HCT116 (cell line): Measurements from ENCODE around the gene SLC24A3. TPM values are rescaled to one million over a fixed set of nuclear protein-coding genes. Genes with fewer than 3 reads are reported as not detected.

Experiments used
- ATAC-seq: fragments of 200-7000 bp; cut with Tn5 transposase; 2 replicates; pipeline ENCODE4 v1.9.1; 2020; ENCODE audit warnings: mild to moderate bottlenecking, moderate library complexity
- BruUV-seq: library from RNA; stranded (reverse); fragments of 400-500 nt; replicated peaks from 2 replicates; lab custom pipeline; 2021; lab: Mats Ljungman, UMichigan
- CTCF ChIA-PET: fragments of 300-600 bp; sonication (Branson Sonifier 250); formaldehyde crosslinking; loops from one replicate; lab custom pipeline; 2021; ENCODE audit warnings: antibody characterized with exemption; lab: Charles Lee
- POLR2A ChIA-PET: fragments of 300-600, 350-600 bp; sonication (Branson Sonifier 250); formaldehyde crosslinking; loops from one replicate; lab custom pipeline; 2021; ENCODE audit warnings: antibody characterized with exemption; lab: Charles Lee
- RAD21 ChIA-PET, 2 experiments: fragments of 300-600 bp; sonication (Branson Sonifier 250); formaldehyde crosslinking; loops; one replicate each; lab custom pipeline; 2023; ENCODE audit warnings: low total read pairs in 2 of 2; ENCODE audit not compliant: uncharacterized antibody in 2 of 2, unreplicated experiment in 2 of 2, low non-redundant PET in 1 of 2; lab: Charles Lee
- DNase-seq: peaks from one replicate; pipeline ENCODE4 v3.0.0-alpha.2; 2010; ENCODE audit warnings: low read depth, low spot score
- H2AFZ ChIP-seq: fragments of 200-600 bp; shearing (Covaris generic), sonication (generic); 2 replicates; pipeline ENCODE4 v1.6.1; 2017; ENCODE audit warnings: low read depth, mixed run types, mixed read lengths, antibody characterized with exemption, low read length; ENCODE audit not compliant: poor library complexity, severe bottlenecking
- H3K27ac ChIP-seq: 2 replicates; pipeline ENCODE4 v1.5.1; 2012; ENCODE audit warnings: low read depth, low read length
- H3K27me3 ChIP-seq: fragments of 200-600 bp; sonication (generic); 2 replicates; pipeline ENCODE4 v1.6.1; 2016; ENCODE audit warnings: mixed run types, low read length, mixed read lengths; ENCODE audit not compliant: insufficient read depth
- H3K36me3 ChIP-seq, 2 experiments: fragments of 200-500 bp in 1 of 2; fragments of 200-600 bp in 1 of 2; sonication (Bioruptor generic) in 1 of 2; sonication (generic) in 1 of 2; 2 replicates each; pipeline versions ENCODE4 v1.5.1 to v1.6.1; 2014 to 2016; ENCODE audit warnings: low read length in 2 of 2, inconsistent platforms in 1 of 2, mixed read lengths in 1 of 2, mixed run types in 1 of 2; ENCODE audit not compliant: insufficient read depth in 2 of 2, control insufficient read depth in 1 of 2
- H3K4me1 ChIP-seq, 2 experiments: fragments of 200-600 bp in 1 of 2; sonication (generic) in 1 of 2; 2 replicates each; pipeline versions ENCODE4 v1.5.1 to v1.6.1; 2012 to 2017; ENCODE audit warnings: low read length in 2 of 2, inconsistent platforms in 1 of 2, mild to moderate bottlenecking in 1 of 2, mixed read lengths in 1 of 2, mixed run types in 1 of 2, moderate library complexity in 1 of 2; ENCODE audit not compliant: insufficient read depth in 2 of 2, control insufficient read depth in 1 of 2
- H3K4me2 ChIP-seq: fragments of 200-600 bp; sonication (generic); 2 replicates; pipeline ENCODE4 v1.6.1; 2017; ENCODE audit warnings: mixed run types, low read length, mixed read lengths
- H3K4me3 ChIP-seq, 2 experiments: fragments of 200-600 bp in 1 of 2; sonication (generic) in 1 of 2; replicated peaks in 1 of 2; 2 replicates each; pipeline ENCODE4 v1.5.1; 2011 to 2016; ENCODE audit warnings: low read length in 2 of 2, control low read depth in 1 of 2, low read depth in 1 of 2, mild to moderate bottlenecking in 1 of 2, mixed read lengths in 1 of 2, mixed run types in 1 of 2
- H3K79me2 ChIP-seq: fragments of 200-600 bp; sonication (generic); 2 replicates; pipeline ENCODE4 v1.6.1; 2017; ENCODE audit warnings: mild to moderate bottlenecking, mixed run types, low read length, moderate library complexity, mixed read lengths; ENCODE audit not compliant: insufficient read depth
- H3K9ac ChIP-seq: fragments of 200-600 bp; sonication (generic); 2 replicates; pipeline ENCODE4 v1.6.1; 2016; ENCODE audit warnings: low read length, mixed read lengths
- H3K9me2 ChIP-seq: fragments of 200-600 bp; sonication (generic), shearing (Covaris generic); 2 replicates; pipeline ENCODE4 v1.6.1; 2017; ENCODE audit warnings: mixed run types, mild to moderate bottlenecking, moderate library complexity; ENCODE audit not compliant: insufficient read depth
- H3K9me3 ChIP-seq, 2 experiments: fragments of 200-500 bp in 1 of 2; fragments of 200-600 bp in 1 of 2; sonication (Bioruptor generic) in 1 of 2; sonication (generic) in 1 of 2; 2 replicates each; pipeline ENCODE4 v1.6.1; 2014 to 2017; ENCODE audit warnings: low read length in 2 of 2, mixed read lengths in 2 of 2, inconsistent platforms in 1 of 2, low read depth in 1 of 2, mild to moderate bottlenecking in 1 of 2, mixed run types in 1 of 2, moderate library complexity in 1 of 2; ENCODE audit not compliant: control insufficient read depth in 1 of 2, insufficient read depth in 1 of 2
- H4K20me1 ChIP-seq: fragments of 200-600 bp; sonication (generic), shearing (Covaris generic); 2 replicates; pipeline ENCODE4 v1.6.1; 2017; ENCODE audit warnings: mixed run types, mild to moderate bottlenecking, moderate library complexity; ENCODE audit not compliant: insufficient read depth
- REST ChIP-seq: IDR thresholded peaks from 2 replicates; pipeline ENCODE4 v1.6.1; 2012; ENCODE audit warnings: low read depth
- intact Hi-C: fragments of 100-400 bp; cut with micrococcal nuclease; formaldehyde crosslinking; loops from 2 replicates; pipeline ENCODE4 v1.10.0; 2022
- total RNA-seq: library from RNA; stranded (reverse); gene quantifications from one replicate; pipeline ENCODE4 v1.2.1, GENCODE V29; 2021; ENCODE audit not compliant: unreplicated experiment

Gene SLC24A3
- total RNA-seq, 1 experiment from 2014 or later = not detected

- H3K4me2 ChIP-seq = no peak overlapping the region
Measured at GRCh38 chr20:19327401-19327800, 115.0 kb downstream of the SLC24A3 start.

More at GRCh38 chr20:19327401-19327800, 115.0 kb downstream of the SLC24A3 start:
- RAD21 ChIA-PET = no interaction called here
- intact Hi-C loops = no loop called here
- Histone ChIP-seq H3K27me3 (no peaks in the 10 kb centered on the region), H4K20me1 (no peaks in the 10 kb centered on the region), H3K9me3 (0 out of 4 replicates have a peak, but pooled peaks cover 0 to 3% of the 10 kb centered on the region in 2 experiments), H3K79me2 (no peaks in the 10 kb centered on the region), H3K4me1 (no peaks in the 10 kb centered on the region), H3K4me3 (no peak overlapping the region), H3K9ac (no peak overlapping the region)
- POLR2A ChIA-PET = no interaction called here
- BruUV-seq = no TSS peak
- no peak for TF ChIP-seq REST
- TF ChIP-seq, all 23 proteins: peak for 0
- Histone ChIP-seq H3K9me2 (no peaks in the 10 kb centered on the region), H3K36me3 (no peaks in the 10 kb centered on the region), H3K27ac (no peak overlapping the region), H2AFZ (no peak overlapping the region)
- DNase-seq = no peak
- CTCF ChIA-PET = no interaction called here
- ATAC-seq = no peak
